HG03354 (cell line): ENCODE measurements around the gene PTPRT.

Experiments used
- ATAC-seq: cut with Tn5 transposase; IDR thresholded peaks from one replicate; pipeline ENCODE4 v1.9.1; 2021; ENCODE audit warnings: mild to moderate bottlenecking; ENCODE audit not compliant: unreplicated experiment, poor library complexity, severe bottlenecking

PTPRT gene

GRCh38 chr20:42604998-42605956 lies 584.4 kb downstream of the PTPRT start:
- ATAC-seq: no peak

- ATAC-seq: no peak
Observed at GRCh38 chr20:42603655-42604054, 586.1 kb downstream of the PTPRT start.

- ATAC-seq: no peak
Observed at GRCh38 chr20:42598581-42598980, 591.1 kb downstream of the PTPRT start.

GRCh38 chr20:42595625-42596024 lies 594.1 kb downstream of the PTPRT start:
- ATAC-seq: no peak

GRCh38 chr20:42594659-42595058 lies 595.0 kb downstream of the PTPRT start:
- no peak for ATAC-seq

- ATAC-seq: no peak
Observed at GRCh38 chr20:42594011-42594410, 595.7 kb downstream of the PTPRT start.

- ATAC-seq: no peak
Observed at GRCh38 chr20:42589976-42590639, 599.6 kb downstream of the PTPRT start.

- ATAC-seq: no peak
Observed at GRCh38 chr20:42588847-42589246, 600.9 kb downstream of the PTPRT start.

- no peak for ATAC-seq
Observed at GRCh38 chr20:42587427-42587826, 602.3 kb downstream of the PTPRT start.

GRCh38 chr20:42581311-42581710 lies 608.4 kb downstream of the PTPRT start:
- ATAC-seq: no peak

GRCh38 chr20:42576167-42576566 lies 613.5 kb downstream of the PTPRT start:
- no peak for ATAC-seq

- no peak for ATAC-seq
Observed at GRCh38 chr20:42572320-42573016, 617.2 kb downstream of the PTPRT start.

- no peak for ATAC-seq
Observed at GRCh38 chr20:42567409-42567808, 622.3 kb downstream of the PTPRT start.

- no peak for ATAC-seq
Observed at GRCh38 chr20:42565235-42565995, 624.3 kb downstream of the PTPRT start.

- no peak for ATAC-seq
Observed at GRCh38 chr20:42559665-42560064, 630.0 kb downstream of the PTPRT start.

GRCh38 chr20:42556575-42556974 lies 633.1 kb downstream of the PTPRT start:
- no peak for ATAC-seq

GRCh38 chr20:42553374-42553773 lies 636.3 kb downstream of the PTPRT start:
- ATAC-seq: no peak

- no peak for ATAC-seq
Observed at GRCh38 chr20:42549496-42549895, 640.2 kb downstream of the PTPRT start.

- no peak for ATAC-seq
Observed at GRCh38 chr20:42544926-42545325, 644.8 kb downstream of the PTPRT start.

- no peak for ATAC-seq
Observed at GRCh38 chr20:42532831-42533230, 656.9 kb downstream of the PTPRT start.
